SW480 (cell line): Measurements from ENCODE around the gene PCDHA1.
"Not testable (repeated sequence)": the region's sequence is repeated elsewhere in the genome, so short reads cannot be mapped to it uniquely, and the experiment has no call there.

Source experiments
- DNase-seq: peaks from one replicate; pipeline ENCODE4 v3.0.0-alpha.2; 2016; ENCODE audit warnings: low spot score

PCDHA1 gene

GRCh38 chr5:140849831-140850634 lies 64.1 kb downstream of the PCDHA1 start:
- DNase-seq = not testable (repeated sequence)

GRCh38 chr5:140855772-140856674 lies 70.1 kb downstream of the PCDHA1 start, which contains the start of gene PCDHA10:
Gene PCDHA10 (plus strand): TSS chr5:140855897. CDS start chr5:140856049, 152 bp downstream.
- DNase-seq = no peak

GRCh38 chr5:140857177-140857986 lies 71.4 kb downstream of the PCDHA1 start:
- DNase-seq = no peak

- DNase-seq = no peak
Observed at GRCh38 chr5:140857987-140858240, 72.0 kb downstream of the PCDHA1 start.

GRCh38 chr5:140862441-140863295 lies 76.7 kb downstream of the PCDHA1 start:
- no peak for DNase-seq

- peak; percentile 22 for DNase-seq
Observed at GRCh38 chr5:140868721-140869554, 83.0 kb downstream of the PCDHA1 start, which contains the start of gene PCDHA11. Gene PCDHA11 (plus strand): TSS chr5:140868957. CDS start chr5:140869104, 147 bp downstream.

- no peak for DNase-seq
Observed at GRCh38 chr5:140869555-140869886, 83.6 kb downstream of the PCDHA1 start.

GRCh38 chr5:140870221-140871201 lies 84.6 kb downstream of the PCDHA1 start:
- DNase-seq = no peak

- no peak for DNase-seq
Observed at GRCh38 chr5:140875085-140876065, 89.4 kb downstream of the PCDHA1 start, which contains the start of gene PCDHA12. Gene PCDHA12 (plus strand): TSS chr5:140875308. CDS start chr5:140875473, 165 bp downstream.

GRCh38 chr5:140876541-140877261 lies 90.8 kb downstream of the PCDHA1 start:
- not testable (repeated sequence) for DNase-seq

- DNase-seq = no peak
Observed at GRCh38 chr5:140877262-140877581, 91.3 kb downstream of the PCDHA1 start.

- no peak for DNase-seq
Observed at GRCh38 chr5:140881889-140882590, 96.1 kb downstream of the PCDHA1 start, which contains the start of gene PCDHA13. Gene PCDHA13 (plus strand): TSS chr5:140882124. CDS start chr5:140882269, 145 bp downstream.

- DNase-seq = peak; percentile 22
Observed at GRCh38 chr5:140882591-140882899, 96.6 kb downstream of the PCDHA1 start.

GRCh38 chr5:140883373-140883772 lies 97.4 kb downstream of the PCDHA1 start:
- no peak for DNase-seq

GRCh38 chr5:140883927-140884697 lies 98.2 kb downstream of the PCDHA1 start:
- no peak for DNase-seq

GRCh38 chr5:140916325-140916724 lies 130.4 kb downstream of the PCDHA1 start:
- DNase-seq = no peak
